Measurements from ENCODE around the gene VWA1. TPM values are rescaled to one million over a fixed set of nuclear protein-coding genes. Genes with fewer than 3 reads are reported as not detected.

Gene VWA1
- total and polyA plus RNA-seq, 4 donors: 51.7 to 94.3 (median 69.1) TPM

DNA sequence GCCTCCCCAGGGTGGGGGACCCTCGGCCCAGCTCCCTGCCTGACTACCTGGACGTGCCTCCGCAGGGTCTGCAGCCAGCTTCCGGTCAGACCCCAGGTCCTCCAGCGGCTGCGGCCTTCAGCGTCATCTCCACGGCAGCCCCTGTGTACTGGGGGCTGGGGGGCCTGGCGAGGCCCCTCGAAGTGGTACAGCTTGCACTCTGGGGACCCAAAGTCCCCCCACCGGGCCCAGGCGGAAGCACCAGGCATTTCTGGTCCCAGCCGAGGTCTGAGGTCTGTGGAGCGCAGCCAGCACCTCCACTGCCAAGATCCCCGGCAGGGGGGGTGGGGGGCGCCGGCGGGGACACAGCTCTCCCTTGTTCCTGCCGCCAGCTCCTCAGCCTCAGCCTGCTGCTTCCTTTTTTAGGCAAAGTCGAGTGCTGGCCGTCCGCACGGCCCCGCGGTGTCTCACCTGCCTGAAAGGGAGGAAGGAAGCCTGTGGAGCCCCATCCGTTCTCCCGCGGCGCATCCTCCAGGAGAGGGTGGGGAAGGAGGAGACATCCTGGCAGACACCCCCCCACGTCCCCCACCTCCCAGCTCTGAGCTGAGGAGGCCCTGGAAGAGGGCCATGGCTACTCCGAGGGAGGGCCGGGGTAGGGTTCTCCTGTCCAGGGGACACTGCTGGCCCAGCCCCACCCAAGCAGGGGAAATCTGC, 1.2 kb upstream of the VWA1 start:
- ATAC-seq (ENCODE audit: insufficient read depth, low FRiP score) (no peak), DNase-seq (peak; percentile 87 to 91 (median 89))
- Histone ChIP-seq H3K4me1 (ENCODE audit: control insufficient read depth in 5 of 5, insufficient read depth in 5 of 5, low read length in 5 of 5) (peaks cover 0 to 71% (median 50%) of the 10 kb centered on the region in 5 donors), H3K27ac (ENCODE audit: low read depth in 1 of 2, low read length in 1 of 2) (peak overlapping the region; percentile 79 to 84), H3K9ac (ENCODE audit: insufficient read depth in 1 of 2, low read length in 2 of 2) (no peak overlapping the region), H3K9me3 (ENCODE audit: control insufficient read depth in 4 of 4, insufficient read depth in 3 of 4, low read length in 3 of 4) (no peaks in the 10 kb centered on the region), H3K27me3 (ENCODE audit: control insufficient read depth in 3 of 3, insufficient read depth in 3 of 3, low read length in 2 of 3) (no peaks in the 10 kb centered on the region), H3K36me3 (ENCODE audit: control insufficient read depth in 4 of 4, insufficient read depth in 4 of 4, low read length in 4 of 4) (peaks cover 0 to 5% (median 0%) of the 10 kb centered on the region in 4 donors), H3K4me3 (no peak overlapping the region)
- 3 to 6% methylated on average over 26 to 32 of the region's 32 CpGs for WGBS, 2 donors
- no peak for TF ChIP-seq CTCF (IDR thresholded peaks at IDR 0.05; ENCODE audit: control extremely low read depth, extremely low read depth)

- TF ChIP-seq CTCF (IDR thresholded peaks at IDR 0.05; ENCODE audit: control extremely low read depth, extremely low read depth): no peak
- no peaks in the 10 kb centered on the region for H3K9me3 ChIP-seq (ENCODE audit: control insufficient read depth in 4 of 4, insufficient read depth in 3 of 4, low read length in 3 of 4)
- peaks cover 0 to 67% (median 46%) of the 10 kb centered on the region in 5 donors for H3K4me1 ChIP-seq (ENCODE audit: control insufficient read depth in 5 of 5, insufficient read depth in 5 of 5, low read length in 5 of 5)
- no peak overlapping the region for H3K4me3 ChIP-seq
- no peak for DNase-seq
- WGBS, 2 donors: 47 to 59% methylated on average over 4 of the region's 4 CpGs
- H3K27ac ChIP-seq (ENCODE audit: low read depth in 1 of 2, low read length in 1 of 2): peak overlapping the region; percentile 79 to 84
- H3K36me3 ChIP-seq (ENCODE audit: control insufficient read depth in 4 of 4, insufficient read depth in 4 of 4, low read length in 4 of 4): peaks cover 0 to 5% (median 0%) of the 10 kb centered on the region in 4 donors
- no peak overlapping the region for H3K9ac ChIP-seq (ENCODE audit: insufficient read depth in 1 of 2, low read length in 2 of 2)
- ATAC-seq (ENCODE audit: insufficient read depth, low FRiP score): no peak
- H3K27me3 ChIP-seq (ENCODE audit: control insufficient read depth in 3 of 3, insufficient read depth in 3 of 3, low read length in 2 of 3): no peaks in the 10 kb centered on the region
Observed at GRCh38 chr1:1434824-1435105, 725 bp upstream of the VWA1 start.

GRCh38 chr1:1435911-1436629, 580 bp downstream of the VWA1 start:
- Histone ChIP-seq H3K4me1 (ENCODE audit: control insufficient read depth in 5 of 5, insufficient read depth in 5 of 5, low read length in 5 of 5) (peaks cover 0 to 62% (median 44%) of the 10 kb centered on the region in 5 donors), H3K4me3 (peak overlapping the region; percentile 53), H3K27me3 (ENCODE audit: control insufficient read depth in 3 of 3, insufficient read depth in 3 of 3, low read length in 2 of 3) (no peaks in the 10 kb centered on the region), H3K9ac (ENCODE audit: insufficient read depth in 1 of 2, low read length in 2 of 2) (peak overlapping the region in 1 of 2 donors; percentile 23), H3K9me3 (ENCODE audit: control insufficient read depth in 4 of 4, insufficient read depth in 3 of 4, low read length in 3 of 4) (no peaks in the 10 kb centered on the region), H3K36me3 (ENCODE audit: control insufficient read depth in 4 of 4, insufficient read depth in 4 of 4, low read length in 4 of 4) (peaks cover 0 to 5% (median 0%) of the 10 kb centered on the region in 4 donors), H3K27ac (ENCODE audit: low read depth in 1 of 2, low read length in 1 of 2) (peak overlapping the region in 1 of 2 donors; percentile 37)
- ATAC-seq (ENCODE audit: insufficient read depth, low FRiP score) (no peak), DNase-seq (no peak)
- no peak for TF ChIP-seq CTCF (IDR thresholded peaks at IDR 0.05; ENCODE audit: control extremely low read depth, extremely low read depth)
- 12 to 24% methylated on average over 26 to 40 of the region's 40 CpGs for WGBS, 2 donors

Measured in lung (tissue), 12 donors.